Measurements from ENCODE around the gene TSHZ1. TPM values are rescaled to one million over a fixed set of nuclear protein-coding genes. Genes with fewer than 3 reads are reported as not detected.

Gene TSHZ1
- total RNA-seq, 2 experiments from 2014 or later = 23.7 to 25.2 TPM

DNA sequence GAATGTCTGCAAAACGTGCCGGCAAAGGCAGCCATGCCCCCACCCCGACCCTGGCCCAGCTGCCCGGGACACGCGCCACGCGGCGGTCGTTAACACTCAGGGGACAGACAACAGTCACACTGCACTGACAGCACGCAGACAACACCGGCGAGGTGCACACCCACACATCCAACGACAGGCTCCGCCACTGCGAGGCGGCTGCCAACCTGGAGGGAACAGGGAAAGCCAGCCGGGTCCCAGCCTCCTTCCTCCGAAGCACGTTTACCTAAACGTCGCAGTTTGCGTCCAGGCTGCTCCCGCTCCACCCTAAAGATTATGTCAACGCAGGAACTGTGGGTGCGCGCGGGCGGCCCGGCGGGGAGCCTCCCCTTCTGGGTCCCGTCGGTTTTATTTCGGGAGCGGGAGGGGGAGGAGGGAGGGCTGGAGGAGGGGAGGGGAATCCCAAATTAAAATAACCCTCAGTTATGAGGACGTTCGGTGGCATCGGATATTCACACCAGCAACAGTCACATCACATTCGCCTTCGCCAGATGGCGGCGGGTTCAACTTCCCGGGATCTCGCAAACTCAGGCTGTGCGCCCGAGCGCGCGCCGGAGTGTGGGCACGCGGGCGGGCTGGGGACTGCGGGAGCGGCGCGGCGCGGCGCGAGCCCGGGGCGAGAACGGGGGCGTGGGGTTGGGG, 2.3 kb upstream of the TSHZ1 start:
- ATAC-seq (ENCODE audit: low read depth) (no peak), DNase-seq (no peak)
- H3K27ac Mint-ChIP-seq = peak overlapping the region; percentile 87
- H3K4me3 Mint-ChIP-seq = peak overlapping the region; percentile 94
- H3K36me3 Mint-ChIP-seq = peaks cover 9% of the 10 kb centered on the region
- no peaks in the 10 kb centered on the region for H3K9me3 Mint-ChIP-seq
- H3K4me1 Mint-ChIP-seq = peaks cover 41% of the 10 kb centered on the region
- peaks cover 33% of the 10 kb centered on the region for H3K27me3 Mint-ChIP-seq
- POLR2A ChIA-PET = interaction anchor here (0.6 to 3.2 kb wide), 6 partner anchors 38 to 725 kb away, joined by 3 to 41 read pairs (median 7); no protein-coding TSS in a partner anchor

DNA sequence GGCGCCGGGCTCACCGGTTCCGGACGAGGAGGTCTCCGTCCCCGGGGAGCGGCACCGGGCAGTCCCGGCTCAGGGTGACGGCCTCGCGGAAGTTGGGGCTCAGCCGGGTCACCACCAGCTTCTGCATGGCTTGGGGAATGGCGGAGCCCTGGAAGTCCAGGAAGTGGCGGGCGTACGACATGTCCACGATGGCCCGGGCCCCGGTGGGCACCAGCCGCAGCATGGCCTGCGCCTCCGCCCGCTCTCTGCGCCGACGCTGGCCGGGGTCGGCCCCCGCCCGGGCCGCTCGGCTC, 1.8 kb upstream of the TSHZ1 start:
- Mint-ChIP-seq H3K27me3 (peaks cover 33% of the 10 kb centered on the region), H3K36me3 (peaks cover 9% of the 10 kb centered on the region), H3K27ac (no peak overlapping the region), H3K4me1 (peaks cover 44% of the 10 kb centered on the region), H3K4me3 (peak overlapping the region; percentile 94), H3K9me3 (no peaks in the 10 kb centered on the region)
- POLR2A ChIA-PET = interaction anchor here (0.6 to 3.2 kb wide), 8 partner anchors 13 to 725 kb away, joined by 3 to 41 read pairs (median 5); no protein-coding TSS in a partner anchor
- no peak for DNase-seq
- ATAC-seq (ENCODE audit: low read depth) = peak; percentile 5

DNA sequence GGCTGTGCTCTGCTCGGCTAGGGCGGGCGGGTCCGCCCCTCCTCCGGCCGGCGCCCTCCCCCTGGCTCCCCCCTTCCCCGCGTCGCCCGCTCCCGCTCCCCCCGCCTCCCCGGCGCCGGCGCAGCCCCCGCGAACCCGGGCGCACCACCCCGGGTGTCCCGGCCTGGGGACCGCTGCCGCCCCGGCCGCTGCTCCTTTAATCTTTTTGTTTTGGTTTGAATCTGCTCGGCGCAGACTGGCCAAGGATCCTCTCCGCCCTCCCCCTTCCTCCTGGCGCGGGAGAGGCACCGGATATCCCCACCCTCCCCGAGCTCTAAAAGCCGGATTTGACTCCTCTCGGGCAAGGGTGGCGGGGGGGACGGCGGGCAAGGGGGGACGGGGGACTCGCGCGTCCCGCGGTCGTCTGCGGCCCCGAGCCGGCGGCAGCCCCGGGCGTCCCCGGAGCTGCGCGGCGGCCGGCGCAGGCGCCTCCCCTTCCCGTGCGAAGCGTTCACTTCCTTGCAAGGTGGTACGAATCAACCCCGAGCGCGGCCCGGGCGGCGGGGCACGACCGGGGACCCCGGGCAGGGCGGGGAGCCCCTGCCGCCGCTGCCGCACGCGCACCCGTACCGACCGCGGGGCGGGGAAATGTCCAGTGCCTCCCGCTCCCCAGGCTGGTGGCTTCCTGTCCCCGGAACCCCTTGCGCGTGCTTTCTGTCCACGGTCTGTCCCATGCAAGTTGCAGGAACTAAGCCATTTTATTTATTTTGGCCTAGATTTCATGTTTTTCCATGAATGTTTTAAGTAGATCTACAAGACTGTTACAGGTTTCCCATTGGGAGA, 1.3 kb upstream of the TSHZ1 start, which contains the start of gene PTGR3:
PTGR3 (minus strand) TSS at position 11 of the 822 bp plus-strand sequence. CDS start 81 bp downstream, outside the sequence.
- H3K4me3 Mint-ChIP-seq = peak within 1 kb of the TSS; percentile 94
- DNase-seq (peak; percentile 84), ATAC-seq (ENCODE audit: low read depth) (peak; percentile 66)
- POLR2A ChIA-PET = interaction anchor here (0.8 to 3.2 kb wide), 9 partner anchors 12 to 611 kb away, joined by 3 to 41 read pairs (median 6); partner anchors contain the start of gene ZNF407
- no peaks in the 10 kb centered on the region for H3K9me3 Mint-ChIP-seq
- H3K27me3 Mint-ChIP-seq = peaks cover 33% of the 10 kb centered on the region
- H3K36me3 Mint-ChIP-seq = peaks cover 9% of the 10 kb centered on the region
- H3K27ac Mint-ChIP-seq = peak within 1 kb of the TSS; percentile 98
- peaks cover 49% of the 10 kb centered on the region for H3K4me1 Mint-ChIP-seq

DNA sequence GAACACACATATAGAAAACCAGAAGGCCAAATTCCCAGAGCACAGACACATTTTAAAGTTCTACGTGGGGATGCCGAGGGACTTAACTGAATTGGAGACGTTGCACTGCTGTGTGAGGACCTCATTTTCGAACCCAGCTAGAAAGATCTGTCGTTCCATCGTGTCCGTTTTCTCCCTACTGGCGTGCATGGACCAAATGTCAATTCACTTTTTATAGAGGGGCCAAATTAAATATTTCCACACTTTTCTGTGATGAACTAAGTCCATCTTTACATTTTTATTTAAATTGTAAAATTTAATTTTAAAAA, 692 bp upstream of the TSHZ1 start:
- DNase-seq (no peak), ATAC-seq (ENCODE audit: low read depth) (no peak)
- peaks cover 10% of the 10 kb centered on the region for H3K36me3 Mint-ChIP-seq
- no peaks in the 10 kb centered on the region for H3K9me3 Mint-ChIP-seq
- H3K27me3 Mint-ChIP-seq = peaks cover 31% of the 10 kb centered on the region
- peak overlapping the region; percentile 83 for H3K4me3 Mint-ChIP-seq
- POLR2A ChIA-PET = interaction anchor here (1.0 to 3.2 kb wide), 7 partner anchors 11 to 614 kb away, joined by 3 to 41 read pairs (median 7); partner anchors contain the start of gene ZNF407
- H3K27ac Mint-ChIP-seq = peak overlapping the region; percentile 98
- peaks cover 52% of the 10 kb centered on the region for H3K4me1 Mint-ChIP-seq

DNA sequence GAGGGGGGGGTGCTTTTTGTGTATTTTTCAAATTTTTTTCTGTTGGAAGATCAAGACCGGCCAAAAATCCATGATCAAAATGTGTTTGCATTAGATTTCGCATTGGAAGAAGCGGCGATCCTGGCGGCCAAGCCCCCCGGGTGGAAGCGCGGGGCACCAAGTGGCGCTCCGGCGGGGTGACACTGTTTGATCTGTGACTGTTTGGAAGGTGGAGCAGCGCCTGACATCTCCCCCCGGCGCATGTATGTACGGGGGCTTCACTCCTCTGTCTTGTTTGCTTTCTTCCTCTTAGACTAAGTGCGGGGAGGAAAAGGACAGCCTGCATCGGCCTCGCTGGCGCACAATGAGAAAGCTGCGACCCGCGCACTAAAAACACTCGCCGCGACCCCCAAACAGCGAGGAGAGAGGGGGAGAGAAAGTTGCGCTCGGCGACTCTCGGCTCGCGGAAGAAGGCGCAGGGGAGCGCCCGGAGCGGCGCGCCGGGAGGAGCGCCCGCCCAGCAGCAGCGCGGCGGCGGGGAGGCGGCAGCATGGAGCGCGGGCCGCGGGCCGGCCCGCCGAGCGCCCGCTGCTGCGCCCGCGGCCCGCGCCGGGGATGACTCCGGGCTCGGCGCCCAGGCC, 515 bp downstream of the TSHZ1 start:
- POLR2A ChIA-PET = interaction anchor here (1.0 to 3.2 kb wide), 7 partner anchors 10 to 615 kb away, joined by 3 to 41 read pairs (median 7); partner anchors contain the start of gene ZNF407

DNA sequence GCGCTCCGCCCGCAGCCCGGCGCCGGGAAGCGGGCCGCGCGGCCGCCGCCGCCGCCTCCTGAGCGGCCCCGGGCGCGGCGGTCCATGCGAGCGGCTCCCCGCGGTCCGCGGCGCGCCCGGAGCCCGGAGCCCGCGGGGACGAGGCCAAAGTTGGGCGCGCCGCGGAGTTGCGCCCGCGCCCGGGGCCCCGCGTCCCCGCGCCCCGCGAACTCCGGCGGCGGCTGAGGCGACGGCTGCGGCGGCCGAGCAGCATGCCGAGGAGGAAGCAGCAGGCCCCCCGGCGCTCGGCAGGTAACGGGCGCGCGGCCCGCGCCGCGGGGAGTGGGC, 992 bp downstream of the TSHZ1 start:
- Mint-ChIP-seq H3K27me3 (peaks cover 14% of the 10 kb centered on the region), H3K4me1 (peaks cover 49% of the 10 kb centered on the region), H3K4me3 (no peak overlapping the region), H3K27ac (no peak overlapping the region), H3K9me3 (no peaks in the 10 kb centered on the region), H3K36me3 (peaks cover 10% of the 10 kb centered on the region)
- DNase-seq (no peak), ATAC-seq (ENCODE audit: low read depth) (no peak)
- POLR2A ChIA-PET = interaction anchor here (1.8 kb wide), 1 partner anchor 9 kb away, joined by 7 read pairs; no protein-coding TSS in a partner anchor

More for the DNA sequence above, 515 bp downstream of the TSHZ1 start:
- peaks cover 8% of the 10 kb centered on the region for H3K36me3 Mint-ChIP-seq
- H3K4me3 Mint-ChIP-seq = peak overlapping the region; percentile 83
- peak; percentile 65 for DNase-seq
- peak overlapping the region; percentile 98 for H3K27ac Mint-ChIP-seq
- peaks cover 49% of the 10 kb centered on the region for H3K4me1 Mint-ChIP-seq
- ATAC-seq (ENCODE audit: low read depth) = no peak
- no peaks in the 10 kb centered on the region for H3K9me3 Mint-ChIP-seq
- peaks cover 18% of the 10 kb centered on the region for H3K27me3 Mint-ChIP-seq

DNA sequence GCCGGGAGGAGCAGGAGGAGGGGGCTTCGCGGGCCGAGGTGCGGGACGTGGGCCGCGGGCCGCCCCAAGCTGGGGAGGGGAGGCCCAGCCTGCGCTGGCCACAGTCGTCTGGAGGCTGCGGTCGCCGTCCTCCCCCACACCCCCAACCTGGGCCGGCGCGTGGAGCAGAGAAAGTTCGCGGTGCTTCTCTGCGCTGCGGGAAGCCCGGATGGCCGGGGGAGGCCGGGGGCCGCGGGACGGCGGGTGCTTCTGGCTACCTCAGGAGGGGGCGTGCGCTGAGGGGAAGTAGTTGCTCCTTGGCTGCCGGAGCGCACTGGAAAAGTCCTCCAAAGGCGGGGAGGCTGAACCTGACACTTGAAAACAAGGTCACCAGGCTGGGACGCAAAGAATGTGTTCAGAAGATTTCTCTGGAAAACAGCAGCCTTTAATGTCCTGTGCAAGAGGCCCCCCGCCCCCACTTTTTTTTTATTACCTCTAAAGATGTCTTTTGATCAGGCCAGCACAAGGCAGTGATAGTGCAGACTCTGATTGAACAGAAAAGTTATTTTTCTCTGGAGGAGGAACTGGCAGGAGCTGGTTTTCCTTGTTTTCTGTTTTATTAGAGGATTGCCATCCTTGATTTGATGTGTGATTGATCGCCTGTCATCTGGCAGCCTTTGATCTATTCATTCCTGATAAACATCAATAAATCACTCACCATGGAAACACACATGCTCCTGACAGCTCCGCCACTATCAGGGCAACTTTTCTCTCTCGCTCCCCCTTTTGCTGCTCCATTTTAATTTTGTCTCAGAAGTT, 1.6 kb downstream of the TSHZ1 start:
- peak; percentile 65 for DNase-seq
- Mint-ChIP-seq H3K27me3 (peaks cover 10% of the 10 kb centered on the region), H3K4me1 (peaks cover 51% of the 10 kb centered on the region), H3K9me3 (no peaks in the 10 kb centered on the region), H3K36me3 (peaks cover 8% of the 10 kb centered on the region), H3K4me3 (peak overlapping the region; percentile 82), H3K27ac (peak overlapping the region; percentile 76)
- POLR2A ChIA-PET = interaction anchor here (1.4 kb wide), 1 partner anchor 613 kb away, joined by 4 read pairs; no protein-coding TSS in a partner anchor
- no peak for ATAC-seq (ENCODE audit: low read depth)

DNA sequence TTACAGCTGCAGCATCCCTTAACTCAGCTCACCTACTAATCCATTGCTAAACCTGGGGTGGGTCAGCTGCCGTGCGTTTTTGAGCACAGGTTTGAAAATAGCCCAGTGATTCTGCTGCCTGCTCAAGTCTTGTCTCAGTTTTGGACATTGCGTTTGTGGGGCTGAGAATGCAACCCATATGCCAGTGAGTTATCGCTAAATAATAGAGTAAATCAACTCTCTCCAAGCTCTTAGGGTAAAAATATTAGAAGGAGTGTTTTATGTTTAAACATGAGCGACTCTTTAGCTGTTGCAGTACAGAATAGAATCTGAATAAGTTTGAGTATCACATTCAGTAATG, 2.1 kb downstream of the TSHZ1 start:
- ATAC-seq (ENCODE audit: low read depth) (no peak), DNase-seq (no peak)
- Mint-ChIP-seq H3K4me3 (peak overlapping the region; percentile 82), H3K36me3 (peaks cover 3% of the 10 kb centered on the region), H3K27me3 (peaks cover 4% of the 10 kb centered on the region), H3K27ac (peak overlapping the region; percentile 76), H3K9me3 (no peaks in the 10 kb centered on the region), H3K4me1 (peaks cover 47% of the 10 kb centered on the region)
- POLR2A ChIA-PET = interaction anchor here (1.4 kb wide), 1 partner anchor 614 kb away, joined by 4 read pairs; no protein-coding TSS in a partner anchor

DNA sequence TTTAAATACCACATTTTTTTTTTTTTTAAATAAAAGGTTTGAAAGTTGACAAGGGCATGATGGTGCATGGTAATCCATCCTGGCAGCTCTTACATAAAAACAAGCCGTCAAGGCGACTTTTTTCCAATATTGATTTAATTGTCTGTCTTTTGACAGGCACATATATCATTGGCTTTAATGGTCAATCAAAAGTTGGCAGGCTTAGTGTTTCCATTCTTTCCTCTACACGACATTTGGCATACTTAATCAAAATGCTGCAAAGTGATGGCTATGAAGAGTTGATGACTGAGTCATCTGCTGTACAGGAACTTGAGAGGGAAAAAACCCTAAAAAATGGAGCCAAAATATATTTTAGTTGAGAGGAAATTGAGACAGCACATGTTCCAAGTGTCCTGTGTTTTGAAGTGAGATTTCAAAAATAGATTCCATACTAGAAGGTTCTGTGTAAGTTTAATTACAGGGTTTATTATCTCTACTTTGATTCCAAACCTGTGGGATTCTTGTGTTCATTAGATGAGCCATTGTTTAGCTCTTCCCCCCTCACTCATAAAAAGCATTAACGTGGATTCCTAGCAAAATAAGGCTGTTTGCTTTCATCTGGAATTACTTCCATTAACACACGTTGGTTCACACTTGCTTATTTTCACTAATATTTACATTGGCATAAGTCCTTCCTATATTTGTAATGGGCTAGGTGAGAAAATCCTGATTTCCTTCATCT, 3.2 kb downstream of the TSHZ1 start:
- Mint-ChIP-seq H3K27ac (no peak overlapping the region), H3K4me1 (peaks cover 46% of the 10 kb centered on the region), H3K4me3 (peak overlapping the region; percentile 33), H3K36me3 (peaks cover 3% of the 10 kb centered on the region), H3K27me3 (no peaks in the 10 kb centered on the region), H3K9me3 (no peaks in the 10 kb centered on the region)
- DNase-seq (no peak), ATAC-seq (ENCODE audit: low read depth) (no peak)
- POLR2A ChIA-PET = interaction anchor here (1.4 kb wide), 1 partner anchor 615 kb away, joined by 4 read pairs; no protein-coding TSS in a partner anchor

DNA sequence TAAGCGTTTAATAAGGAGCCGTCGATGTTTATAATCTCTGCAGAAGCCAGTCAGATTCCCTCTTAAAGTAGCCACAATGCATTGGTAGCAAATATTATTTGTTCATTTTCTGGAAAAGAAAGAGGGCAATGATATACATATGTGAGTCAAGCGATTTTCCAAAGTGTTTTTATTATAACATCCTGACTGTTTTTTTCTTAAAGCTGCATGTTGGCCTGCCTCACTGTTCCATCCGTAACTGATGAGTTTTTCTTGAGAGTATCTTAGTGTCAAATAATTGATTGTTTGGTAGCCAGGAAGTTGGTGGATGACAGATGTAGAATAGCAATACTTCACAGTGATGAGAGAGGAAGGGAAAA, 3.7 kb downstream of the TSHZ1 start:
- no peaks in the 10 kb centered on the region for H3K9me3 Mint-ChIP-seq
- H3K36me3 Mint-ChIP-seq = peaks cover 3% of the 10 kb centered on the region
- H3K4me1 Mint-ChIP-seq = peaks cover 46% of the 10 kb centered on the region
- H3K4me3 Mint-ChIP-seq = no peak overlapping the region
- H3K27ac Mint-ChIP-seq = no peak overlapping the region
- POLR2A ChIA-PET = no interaction called here
- H3K27me3 Mint-ChIP-seq = no peaks in the 10 kb centered on the region
- DNase-seq (no peak), ATAC-seq (ENCODE audit: low read depth) (no peak)

DNA sequence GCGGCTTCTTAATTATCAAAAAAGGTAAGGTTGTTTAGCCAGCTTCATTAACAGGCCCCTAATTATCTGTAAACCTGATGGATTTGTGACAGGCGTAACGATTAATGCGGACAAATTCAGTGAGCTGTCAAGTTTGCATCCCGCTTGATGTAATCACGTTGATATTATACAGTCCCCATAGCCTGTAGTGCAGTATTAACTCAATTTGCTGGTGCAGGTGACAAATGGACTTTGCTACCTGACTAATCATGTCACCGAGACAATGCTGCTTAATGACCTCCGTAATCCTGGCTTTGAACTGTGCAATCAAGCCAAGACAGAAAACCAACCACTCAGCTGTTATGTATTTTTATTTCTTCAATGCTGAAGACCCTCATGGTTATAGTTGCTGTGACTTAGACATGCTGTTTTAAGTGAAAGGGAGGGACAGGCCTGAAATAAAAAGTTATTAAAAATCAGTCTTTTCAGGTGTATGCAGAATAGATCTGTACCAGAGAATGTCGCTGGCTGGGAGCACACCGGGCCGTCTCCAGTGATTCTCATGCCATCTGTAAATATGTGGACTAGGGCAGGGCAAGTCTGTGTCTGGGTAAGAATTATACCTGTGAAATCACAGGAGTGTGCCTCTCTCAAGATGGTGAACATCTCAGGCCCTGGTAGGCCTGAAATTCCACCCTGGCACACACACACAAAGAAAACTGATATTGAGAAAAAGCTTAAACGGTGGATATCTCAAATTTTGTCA, 4.3 kb downstream of the TSHZ1 start:
- POLR2A ChIA-PET = interaction anchor here (2.0 kb wide), 1 partner anchor 32 kb away, joined by 6 read pairs; no protein-coding TSS in a partner anchor
- H3K27me3 Mint-ChIP-seq = no peaks in the 10 kb centered on the region
- peaks cover 43% of the 10 kb centered on the region for H3K4me1 Mint-ChIP-seq
- peak overlapping the region; percentile 11 for H3K4me3 Mint-ChIP-seq
- H3K36me3 Mint-ChIP-seq = peaks cover 3% of the 10 kb centered on the region
- peak overlapping the region; percentile 83 for H3K27ac Mint-ChIP-seq
- no peak for ATAC-seq (ENCODE audit: low read depth)
- DNase-seq = no peak
- no peaks in the 10 kb centered on the region for H3K9me3 Mint-ChIP-seq

DNA sequence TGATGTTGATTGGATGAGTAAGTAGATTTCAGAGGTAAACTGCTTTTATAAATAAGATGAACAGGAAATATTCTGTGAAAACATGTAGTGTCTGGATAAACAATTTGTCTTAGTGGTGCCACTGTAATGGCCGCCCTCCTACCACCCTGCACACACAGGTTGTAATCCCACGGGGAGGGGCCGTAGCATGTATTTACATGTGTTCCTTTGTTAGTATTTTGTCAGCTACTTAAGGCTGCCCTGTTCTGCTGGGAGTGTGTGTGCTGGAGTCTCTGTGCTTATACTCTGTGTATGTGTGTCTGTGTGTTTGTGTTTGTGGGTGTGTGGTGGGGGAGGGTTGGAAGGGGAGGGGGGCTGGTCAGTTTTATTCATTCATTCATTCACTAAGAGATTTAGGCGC, 5.1 kb downstream of the TSHZ1 start:
- peaks cover 3% of the 10 kb centered on the region for H3K36me3 Mint-ChIP-seq
- POLR2A ChIA-PET = interaction anchor here (2.0 kb wide), 1 partner anchor 31 kb away, joined by 6 read pairs; no protein-coding TSS in a partner anchor
- peak overlapping the region; percentile 83 for H3K27ac Mint-ChIP-seq
- no peak for DNase-seq
- H3K4me1 Mint-ChIP-seq = peaks cover 41% of the 10 kb centered on the region
- H3K27me3 Mint-ChIP-seq = no peaks in the 10 kb centered on the region
- peak overlapping the region; percentile 57 for H3K4me3 Mint-ChIP-seq
- no peak for ATAC-seq (ENCODE audit: low read depth)
- no peaks in the 10 kb centered on the region for H3K9me3 Mint-ChIP-seq
